GM13976 (cell line): ENCODE measurements around the gene EIF2B2.
A peak's percentile ranks its signal among the peaks of the same experiment; 100 is the strongest.

Experiments
- DNase-seq: peaks from one replicate; pipeline ENCODE4 v3.0.0; 2012; ENCODE audit warnings: low spot score
- in situ Hi-C: fragments of 300-500 bp; cut with MboI; formaldehyde crosslinking; loops from one replicate; pipeline ENCODE4 v1.12.0; 2022; ENCODE audit warnings: low sequenced_read_pairs, mixed read lengths, inconsistent platforms; ENCODE audit not compliant: unreplicated experiment
- TF ChIP-seq, protein P1 (sequence below): IDR thresholded peaks from 2 replicates; pipeline ENCODE4 v1.5.1; 2012; ENCODE audit warnings: borderline replicate concordance, mild to moderate bottlenecking; ENCODE audit not compliant: insufficient read depth; ENCODE audit errors: extremely low read depth, missing control alignments, control extremely low read depth

Gene EIF2B2

DNA sequence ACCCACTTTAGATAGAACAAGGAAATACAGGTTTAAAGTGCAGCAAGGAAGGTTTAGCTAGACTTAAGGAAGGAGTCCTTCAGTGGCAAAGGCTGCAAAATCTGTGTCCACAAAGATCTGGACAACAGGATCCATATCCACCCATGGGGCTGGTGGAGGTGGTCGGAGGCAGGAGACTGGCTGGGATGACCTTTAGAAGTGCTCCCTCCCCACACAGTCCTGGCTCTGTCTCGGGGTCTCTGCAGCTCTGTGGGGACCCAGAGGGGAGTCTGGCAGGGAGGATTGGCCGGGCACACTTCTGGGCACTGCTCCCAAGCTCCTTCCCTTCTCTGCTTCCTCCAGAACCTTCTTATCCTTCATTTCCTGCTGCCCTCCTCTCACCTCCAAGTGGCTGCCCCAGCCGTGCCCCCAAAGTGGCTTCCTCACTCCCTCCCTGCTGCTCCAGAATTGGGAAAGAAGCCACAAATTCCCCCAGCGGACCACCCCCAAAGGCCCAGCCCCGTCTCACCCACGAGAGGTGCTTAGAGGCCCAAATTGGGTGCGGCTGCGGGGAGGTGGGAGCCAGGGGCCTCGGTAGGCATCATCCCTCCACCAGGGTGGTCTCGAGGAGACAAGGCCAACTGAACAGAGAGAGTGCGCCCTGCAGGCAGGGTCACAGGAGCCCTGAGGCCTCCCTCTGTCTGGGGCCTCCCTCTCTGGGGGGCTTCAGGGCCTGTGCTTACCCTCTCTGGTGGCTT, 25.4 kb upstream of the EIF2B2 start:
- TF ChIP-seq, protein P1, sequence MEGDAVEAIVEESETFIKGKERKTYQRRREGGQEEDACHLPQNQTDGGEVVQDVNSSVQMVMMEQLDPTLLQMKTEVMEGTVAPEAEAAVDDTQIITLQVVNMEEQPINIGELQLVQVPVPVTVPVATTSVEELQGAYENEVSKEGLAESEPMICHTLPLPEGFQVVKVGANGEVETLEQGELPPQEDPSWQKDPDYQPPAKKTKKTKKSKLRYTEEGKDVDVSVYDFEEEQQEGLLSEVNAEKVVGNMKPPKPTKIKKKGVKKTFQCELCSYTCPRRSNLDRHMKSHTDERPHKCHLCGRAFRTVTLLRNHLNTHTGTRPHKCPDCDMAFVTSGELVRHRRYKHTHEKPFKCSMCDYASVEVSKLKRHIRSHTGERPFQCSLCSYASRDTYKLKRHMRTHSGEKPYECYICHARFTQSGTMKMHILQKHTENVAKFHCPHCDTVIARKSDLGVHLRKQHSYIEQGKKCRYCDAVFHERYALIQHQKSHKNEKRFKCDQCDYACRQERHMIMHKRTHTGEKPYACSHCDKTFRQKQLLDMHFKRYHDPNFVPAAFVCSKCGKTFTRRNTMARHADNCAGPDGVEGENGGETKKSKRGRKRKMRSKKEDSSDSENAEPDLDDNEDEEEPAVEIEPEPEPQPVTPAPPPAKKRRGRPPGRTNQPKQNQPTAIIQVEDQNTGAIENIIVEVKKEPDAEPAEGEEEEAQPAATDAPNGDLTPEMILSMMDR: no peak
- no peak for DNase-seq

GRCh38 chr14:74977901-74978385, 24.8 kb upstream of the EIF2B2 start:
- in situ Hi-C loops: no loop called here
- DNase-seq: no peak
- TF ChIP-seq, protein P1: no peak

More for the DNA sequence above, 25.4 kb upstream of the EIF2B2 start:
- in situ Hi-C loops: no loop called here

DNA sequence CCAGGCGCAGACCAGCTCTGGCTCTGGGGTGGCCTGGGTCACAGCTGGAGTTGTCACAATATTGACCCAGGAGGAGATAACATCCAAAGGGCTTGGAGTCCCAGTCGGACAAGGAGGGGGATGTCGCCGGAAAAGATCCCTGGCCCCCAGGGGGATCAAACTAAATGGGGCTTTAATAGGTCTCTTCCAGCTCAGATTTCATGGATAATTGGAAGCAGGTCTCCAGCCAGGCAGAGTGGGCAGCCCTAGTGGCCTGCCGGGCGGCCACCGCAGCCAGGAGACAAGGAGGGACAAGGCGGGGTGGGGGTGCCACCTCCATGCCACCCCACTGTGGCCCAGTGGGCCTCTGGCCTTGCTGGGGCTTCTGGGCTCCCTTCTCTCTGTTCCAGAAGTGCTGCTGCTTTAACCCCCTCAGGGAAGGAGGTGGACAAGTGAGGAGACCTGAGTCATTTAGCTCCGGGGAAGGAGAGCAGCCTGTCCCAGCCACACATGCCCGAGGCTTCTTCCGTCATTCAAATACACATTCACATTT, 24.2 kb upstream of the EIF2B2 start:
- no peak for DNase-seq
- TF ChIP-seq, protein P1: no peak
- in situ Hi-C loops: no loop called here

DNA sequence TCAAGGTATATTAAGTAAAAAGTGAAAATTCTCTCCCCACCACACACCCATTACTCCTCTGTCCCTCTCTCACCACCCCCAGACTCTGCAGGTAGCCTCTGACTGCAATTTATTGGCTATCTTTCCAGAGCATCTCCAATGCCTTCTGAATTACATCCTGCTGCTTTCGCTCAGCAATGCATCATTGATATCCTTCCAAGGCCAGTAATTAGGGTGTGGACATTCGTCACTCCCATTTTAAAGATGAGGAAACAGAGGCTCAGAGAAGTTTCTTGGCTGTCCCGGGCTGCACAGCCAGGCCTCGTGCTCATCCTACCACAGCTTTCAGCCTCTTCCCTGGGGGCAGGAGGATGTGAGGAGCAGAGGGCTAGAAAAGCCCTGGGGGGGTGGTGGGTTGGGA, 23.7 kb upstream of the EIF2B2 start:
- peak; percentile 14 for DNase-seq
- TF ChIP-seq, protein P1: no peak
- in situ Hi-C loops: no loop called here

- in situ Hi-C loops: no loop called here
- TF ChIP-seq, protein P1: no peak
- peak; percentile 24 for DNase-seq
These were observed 23.0 kb upstream of the EIF2B2 start for GRCh38 chr14:74979442-74980397.

GRCh38 chr14:74980398-74980730, 22.4 kb upstream of the EIF2B2 start:
- peak; percentile 9 for DNase-seq
- in situ Hi-C loops: no loop called here
- TF ChIP-seq, protein P1: no peak
